GM06990 (cell line): ENCODE data around the gene BBS1.

Source experiments
- DNase-seq: peaks from one replicate; pipeline ENCODE4 v3.0.0-alpha.2; 2011; ENCODE audit not compliant: insufficient read length; ENCODE audit errors: extremely low read depth
- H3K27me3 ChIP-seq: replicated peaks from 2 replicates; pipeline ENCODE4 v1.6.0; 2011; ENCODE audit warnings: low read length; ENCODE audit not compliant: control insufficient read depth, insufficient read depth
- H3K36me3 ChIP-seq: 2 replicates; pipeline ENCODE4 v1.5.1; 2011; ENCODE audit warnings: low read length; ENCODE audit not compliant: control insufficient read depth, insufficient read depth
- H3K4me3 ChIP-seq: replicated peaks from 2 replicates; pipeline ENCODE4 v1.5.1; 2011; ENCODE audit warnings: low read depth, mild to moderate bottlenecking, control low read depth, low read length
- TF ChIP-seq, protein P1 (sequence below): IDR thresholded peaks from 2 replicates; pipeline ENCODE4 v1.5.1; 2011; ENCODE audit warnings: low read length, control low read depth, mild to moderate bottlenecking, inconsistent platforms; ENCODE audit not compliant: insufficient read depth, poor library complexity, severe bottlenecking

Gene BBS1

DNA sequence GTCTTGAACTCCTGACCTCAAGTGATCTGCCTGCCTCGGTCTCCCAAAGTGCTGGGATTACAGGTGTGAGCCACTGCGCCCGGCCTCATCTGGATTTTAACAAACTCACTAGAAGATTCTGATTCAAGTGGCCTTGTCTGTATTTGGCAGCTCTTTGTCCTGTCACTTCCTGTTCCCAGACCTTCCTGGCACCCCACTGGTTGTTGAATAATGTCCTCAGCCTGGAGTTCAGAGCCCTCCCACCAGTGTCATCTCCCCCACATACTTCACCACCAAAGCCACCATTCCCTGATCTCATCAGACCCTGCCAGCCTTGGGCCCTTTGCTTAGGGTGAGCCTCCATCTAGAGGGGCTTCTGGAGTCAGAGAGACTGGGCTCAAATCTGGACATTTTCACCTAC, 40.4 kb upstream of the BBS1 start:
- TF ChIP-seq, protein P1, sequence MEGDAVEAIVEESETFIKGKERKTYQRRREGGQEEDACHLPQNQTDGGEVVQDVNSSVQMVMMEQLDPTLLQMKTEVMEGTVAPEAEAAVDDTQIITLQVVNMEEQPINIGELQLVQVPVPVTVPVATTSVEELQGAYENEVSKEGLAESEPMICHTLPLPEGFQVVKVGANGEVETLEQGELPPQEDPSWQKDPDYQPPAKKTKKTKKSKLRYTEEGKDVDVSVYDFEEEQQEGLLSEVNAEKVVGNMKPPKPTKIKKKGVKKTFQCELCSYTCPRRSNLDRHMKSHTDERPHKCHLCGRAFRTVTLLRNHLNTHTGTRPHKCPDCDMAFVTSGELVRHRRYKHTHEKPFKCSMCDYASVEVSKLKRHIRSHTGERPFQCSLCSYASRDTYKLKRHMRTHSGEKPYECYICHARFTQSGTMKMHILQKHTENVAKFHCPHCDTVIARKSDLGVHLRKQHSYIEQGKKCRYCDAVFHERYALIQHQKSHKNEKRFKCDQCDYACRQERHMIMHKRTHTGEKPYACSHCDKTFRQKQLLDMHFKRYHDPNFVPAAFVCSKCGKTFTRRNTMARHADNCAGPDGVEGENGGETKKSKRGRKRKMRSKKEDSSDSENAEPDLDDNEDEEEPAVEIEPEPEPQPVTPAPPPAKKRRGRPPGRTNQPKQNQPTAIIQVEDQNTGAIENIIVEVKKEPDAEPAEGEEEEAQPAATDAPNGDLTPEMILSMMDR, result no peak
- DNase-seq, result no peak
- Histone ChIP-seq H3K27me3 (no peaks in the 10 kb centered on the region), H3K4me3 (no peak overlapping the region), H3K36me3 (no peaks in the 10 kb centered on the region; the same call in 1 of the 2 replicates)

DNA sequence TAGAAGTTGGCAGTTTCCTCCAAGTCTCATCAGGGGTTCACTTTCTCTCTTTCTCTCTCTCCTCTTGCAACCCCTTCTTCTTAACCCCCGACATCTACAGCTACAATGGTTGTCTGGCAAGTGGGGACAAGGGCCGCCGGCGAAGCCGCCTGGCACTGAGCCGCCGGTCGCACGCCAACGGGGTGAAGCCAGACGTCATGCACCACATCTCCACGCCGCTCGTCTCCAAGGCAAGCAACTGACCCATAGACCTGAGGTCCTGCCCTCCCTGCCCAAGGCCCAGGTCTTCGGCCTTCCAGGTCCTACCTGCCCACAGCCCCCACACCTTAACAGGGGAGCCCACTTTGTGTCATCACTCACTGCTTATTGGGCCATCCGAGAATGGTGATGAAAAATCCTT, 39.3 kb upstream of the BBS1 start:
- H3K4me3 ChIP-seq, result no peak overlapping the region
- TF ChIP-seq, protein P1, result no peak
- DNase-seq, result no peak
- H3K27me3 ChIP-seq, result no peaks in the 10 kb centered on the region
- H3K36me3 ChIP-seq, result no peaks in the 10 kb centered on the region; the same call in 1 of the 2 replicates

DNA sequence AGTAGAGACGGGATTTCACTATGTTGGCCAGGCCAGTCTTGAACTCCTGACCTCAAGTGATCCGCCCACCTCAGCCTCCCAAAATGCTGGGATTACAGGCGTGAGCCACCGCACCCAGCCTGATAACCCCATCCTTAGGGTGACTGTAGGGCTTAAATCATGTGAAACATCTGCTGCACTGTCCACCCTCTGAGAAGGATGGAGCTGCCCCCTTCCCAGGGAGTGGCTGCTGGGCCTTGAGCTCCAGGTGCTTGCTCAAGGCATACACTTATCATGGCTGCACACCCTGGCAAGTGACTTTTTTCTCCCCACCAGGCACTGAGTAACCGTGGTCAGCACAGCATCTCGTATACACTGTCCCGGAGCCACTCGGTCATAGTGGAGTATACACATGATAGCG, 38.4 kb upstream of the BBS1 start:
- TF ChIP-seq, protein P1, result no peak
- DNase-seq, result no peak
- Histone ChIP-seq H3K27me3 (no peaks in the 10 kb centered on the region), H3K36me3 (no peaks in the 10 kb centered on the region; the same call in 1 of the 2 replicates), H3K4me3 (no peak overlapping the region)

DNA sequence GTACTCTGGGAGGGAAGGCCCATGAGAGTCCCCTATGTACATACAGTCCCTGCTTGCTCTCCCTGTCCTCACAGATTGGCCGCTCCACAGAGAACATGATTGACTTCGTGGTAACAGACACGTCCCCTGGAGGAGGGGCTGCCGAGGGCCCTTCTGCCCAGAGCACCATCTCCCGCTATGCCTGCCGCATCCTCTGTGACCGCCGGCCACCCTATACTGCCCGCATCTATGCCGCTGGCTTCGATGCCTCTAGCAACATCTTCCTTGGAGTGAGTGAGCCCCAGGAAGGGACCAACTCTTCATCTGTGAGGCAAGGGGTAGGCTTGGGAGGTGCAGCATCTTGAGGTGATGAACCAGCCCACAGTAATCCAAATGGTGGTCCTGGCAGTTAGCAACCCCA, 37.3 kb upstream of the BBS1 start:
- DNase-seq, result no peak
- Histone ChIP-seq H3K27me3 (no peaks in the 10 kb centered on the region), H3K36me3 (no peaks in the 10 kb centered on the region; the same call in none of the 2 replicates), H3K4me3 (no peak overlapping the region)
- TF ChIP-seq, protein P1, result no peak

DNA sequence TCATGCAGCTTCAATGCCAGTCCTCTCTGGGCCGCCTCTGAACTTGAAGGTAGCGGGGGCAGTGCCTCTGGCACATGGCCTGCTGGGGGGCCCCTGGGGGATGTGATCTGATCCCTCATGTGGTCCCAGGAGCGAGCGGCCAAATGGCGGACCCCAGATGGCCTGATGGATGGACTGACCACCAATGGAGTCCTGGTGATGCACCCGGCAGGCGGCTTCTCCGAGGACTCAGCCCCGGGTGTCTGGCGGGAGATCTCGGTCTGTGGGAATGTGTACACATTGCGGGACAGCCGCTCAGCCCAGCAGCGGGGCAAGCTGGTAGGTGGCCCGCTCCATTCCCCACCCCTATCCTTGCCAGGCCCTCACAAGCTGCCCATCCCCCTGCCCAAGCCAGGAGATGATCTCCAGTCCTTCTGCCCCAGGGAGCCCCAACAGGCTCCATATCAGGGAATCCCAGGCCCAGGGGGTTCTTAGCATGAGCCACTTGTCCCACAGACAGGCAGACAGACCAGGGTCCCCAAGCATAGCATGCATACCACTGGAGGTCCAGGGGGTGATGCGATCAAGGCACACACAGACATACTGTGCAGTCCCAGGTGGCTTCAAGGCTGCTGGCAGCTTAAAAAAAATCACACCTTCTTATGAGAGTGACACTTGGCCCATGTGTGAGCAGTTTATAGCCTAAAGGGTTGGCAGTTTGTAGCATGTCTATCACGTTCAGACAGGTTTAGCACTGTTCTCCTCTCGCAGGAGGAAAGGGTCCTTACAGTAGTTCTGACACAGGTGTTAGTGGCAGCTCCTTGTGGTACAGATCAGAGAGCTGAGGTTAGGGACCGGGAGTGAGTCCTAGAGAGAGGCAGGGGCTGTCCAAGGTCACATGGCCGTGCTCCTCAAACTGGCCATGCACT, 36.6 kb upstream of the BBS1 start:
- TF ChIP-seq, protein P1, result no peak
- no peaks in the 10 kb centered on the region; the same call in none of the 2 replicates for H3K36me3 ChIP-seq
- DNase-seq, result no peak
- no peak overlapping the region for H3K4me3 ChIP-seq
- H3K27me3 ChIP-seq, result no peaks in the 10 kb centered on the region
